Caco-2 (cell line): ENCODE data around the gene JUP. TPM values are rescaled to one million over a fixed set of nuclear protein-coding genes. Genes with fewer than 3 reads are reported as not detected.

Experiments
- BruUV-seq: library from RNA; stranded (reverse); fragments of 400-500 nt; replicated peaks from 2 replicates; lab custom pipeline; 2021; lab: Mats Ljungman, UMichigan
- CTCF ChIA-PET: fragments of 300-600 bp; sonication (Branson Sonifier 250); formaldehyde crosslinking; loops from one replicate; lab custom pipeline; 2022; ENCODE audit warnings: antibody characterized with exemption; lab: Charles Lee
- POLR2A ChIA-PET: fragments of 300-600 bp; sonication (Branson Sonifier 250); formaldehyde crosslinking; loops from one replicate; lab custom pipeline; 2022; ENCODE audit warnings: antibody characterized with exemption; lab: Charles Lee
- DNase-seq, 2 experiments: peaks; one replicate each; pipeline versions ENCODE4 v3.0.0 to v3.0.0-alpha.2; 2020 to 2022
- H3K27me3 ChIP-seq: replicated peaks from 2 replicates; pipeline ENCODE4 v1.6.0; 2011; ENCODE audit warnings: low read length; ENCODE audit not compliant: control insufficient read depth, insufficient read depth
- H3K36me3 ChIP-seq: 2 replicates; pipeline ENCODE4 v1.5.1; 2011; ENCODE audit warnings: low read length; ENCODE audit not compliant: control insufficient read depth, insufficient read depth
- H3K4me1 ChIP-seq: fragments of 250-450 bp; sonication (Bioruptor Pico); 2 replicates; pipeline ENCODE4 v1.5.1; 2020; ENCODE audit warnings: mild to moderate bottlenecking
- H3K4me3 ChIP-seq: 2 replicates; pipeline ENCODE4 v1.5.1; 2011; ENCODE audit warnings: low read depth, mild to moderate bottlenecking, control low read depth, low read length
- H3K9me3 ChIP-seq: fragments of 250-450 bp; sonication (Bioruptor Pico); 2 replicates; pipeline ENCODE4 v1.5.1; 2020; ENCODE audit warnings: mild to moderate bottlenecking, moderate library complexity
- H3K27ac Mint-ChIP-seq: one replicate; pipeline ENCODE4 v1.8.0; 2022; ENCODE audit warnings: mixed read lengths; ENCODE audit not compliant: unreplicated experiment
- H3K27me3 Mint-ChIP-seq: one replicate; pipeline ENCODE4 v1.8.0; 2022; ENCODE audit warnings: mixed read lengths; ENCODE audit not compliant: insufficient read depth, unreplicated experiment
- H3K36me3 Mint-ChIP-seq: one replicate; pipeline ENCODE4 v1.8.0; 2022; ENCODE audit warnings: mild to moderate bottlenecking, mixed read lengths; ENCODE audit not compliant: insufficient read depth, unreplicated experiment
- H3K4me1 Mint-ChIP-seq: one replicate; pipeline ENCODE4 v1.8.0; 2022; ENCODE audit warnings: low read depth, mixed read lengths; ENCODE audit not compliant: unreplicated experiment
- H3K4me3 Mint-ChIP-seq: one replicate; pipeline ENCODE4 v1.8.0; 2022; ENCODE audit warnings: mild to moderate bottlenecking, moderate library complexity, mixed read lengths; ENCODE audit not compliant: unreplicated experiment
- H3K9me3 Mint-ChIP-seq: one replicate; pipeline ENCODE4 v1.8.0; 2022; ENCODE audit warnings: mixed read lengths; ENCODE audit not compliant: unreplicated experiment
- CTCF ChIP-seq, 2 experiments: fragments of 200-600 bp in 1 of 2; IDR thresholded peaks; 1 replicate in 1 of 2; 2 replicates in 1 of 2; pipeline versions ENCODE4 v1.5.1 to v1.8.0; 2011 to 2022; ENCODE audit warnings: antibody characterized with exemption in 1 of 2, control low read depth in 1 of 2, inconsistent platforms in 1 of 2, low read depth in 1 of 2, low read length in 1 of 2, mild to moderate bottlenecking in 1 of 2, moderate library complexity in 1 of 2; ENCODE audit not compliant: insufficient read depth in 1 of 2, severe bottlenecking in 1 of 2, unreplicated experiment in 1 of 2
- intact Hi-C: fragments of 100-400 bp; cut with micrococcal nuclease; formaldehyde crosslinking; loops from one replicate; pipeline ENCODE4 v1.10.0; 2022; ENCODE audit not compliant: unreplicated experiment
- total RNA-seq: library from RNA; stranded (reverse); gene quantifications from 2 replicates; pipeline ENCODE4 v1.2.3, GENCODE V29; 2022

The JUP gene
- total RNA-seq, 1 experiment from 2014 or later: 419 TPM

- Histone ChIP-seq H3K9me3 (no peaks in the 10 kb centered on the region), H3K27me3 (no peaks in the 10 kb centered on the region), H3K36me3 (peaks cover 4% of the 10 kb centered on the region), H3K4me3 (no peak overlapping the region), H3K4me1 (peaks cover 39% of the 10 kb centered on the region)
- CTCF ChIA-PET: interaction anchor here (0.8 kb wide), 1 partner anchor 11 kb away, joined by 6 read pairs; no protein-coding TSS in a partner anchor
- Mint-ChIP-seq H3K27me3 (no peaks in the 10 kb centered on the region), H3K4me3 (no peak overlapping the region), H3K27ac (peak overlapping the region; percentile 0), H3K36me3 (peaks cover 95% of the 10 kb centered on the region), H3K9me3 (no peaks in the 10 kb centered on the region), H3K4me1 (peaks cover 14% of the 10 kb centered on the region)
- no TSS peak for BruUV-seq
- intact Hi-C loops: no loop called here
- DNase-seq: no peak
- no peak for TF ChIP-seq CTCF (IDR thresholded peaks at IDR 0.05; ENCODE audit: insufficient read depth in 1 of 2, low read depth in 1 of 2, low read length in 1 of 2, severe bottlenecking in 1 of 2, unreplicated experiment in 1 of 2)
- POLR2A ChIA-PET: interaction anchor here (0.5 to 0.6 kb wide), 2 partner anchors 8 to 221 kb away, joined by 3 read pairs; no protein-coding TSS in a partner anchor
These were observed 5.0 kb downstream of the JUP start for GRCh38 chr17:41781404-41782110.

GRCh38 chr17:41779954-41780353, 6.6 kb downstream of the JUP start:
- no TSS peak for BruUV-seq
- Histone ChIP-seq H3K4me3 (no peak overlapping the region), H3K9me3 (no peaks in the 10 kb centered on the region), H3K36me3 (peaks cover 4% of the 10 kb centered on the region), H3K4me1 (peaks cover 55% of the 10 kb centered on the region), H3K27me3 (no peaks in the 10 kb centered on the region)
- no peak for DNase-seq
- intact Hi-C loops: no loop called here
- Mint-ChIP-seq H3K27me3 (no peaks in the 10 kb centered on the region), H3K4me3 (no peak overlapping the region), H3K27ac (peak overlapping the region; percentile 69), H3K36me3 (peaks cover 95% of the 10 kb centered on the region), H3K4me1 (peaks cover 27% of the 10 kb centered on the region), H3K9me3 (no peaks in the 10 kb centered on the region)
- no peak for TF ChIP-seq CTCF (IDR thresholded peaks at IDR 0.05; ENCODE audit: insufficient read depth in 1 of 2, low read depth in 1 of 2, low read length in 1 of 2, severe bottlenecking in 1 of 2, unreplicated experiment in 1 of 2)
- ChIA-PET POLR2A (no interaction called here), CTCF (no interaction called here)

GRCh38 chr17:41777574-41778188, 8.8 kb downstream of the JUP start:
- TF ChIP-seq CTCF (IDR thresholded peaks at IDR 0.05; ENCODE audit: insufficient read depth in 1 of 2, low read depth in 1 of 2, low read length in 1 of 2, severe bottlenecking in 1 of 2, unreplicated experiment in 1 of 2): no peak
- no peak overlapping the region for H3K4me3 Mint-ChIP-seq
- BruUV-seq: no TSS peak
- POLR2A ChIA-PET: interaction anchor here (0.5 to 1.6 kb wide), 5 partner anchors 9 to 46 kb away, joined by 3 to 7 read pairs (median 4); partner anchors contain the start of gene JUP
- no peak overlapping the region for H3K4me3 ChIP-seq
- no peak for DNase-seq
- intact Hi-C loops: no loop called here
- H3K36me3 ChIP-seq: peaks cover 4% of the 10 kb centered on the region
- H3K27me3 ChIP-seq: no peaks in the 10 kb centered on the region
- CTCF ChIA-PET: interaction anchor here (1.0 to 1.9 kb wide), 4 partner anchors 9 to 34 kb away, joined by 4 to 14 read pairs (median 4); partner anchors contain the start of genes JUP and P3H4
- H3K27ac Mint-ChIP-seq: no peak overlapping the region
- no peaks in the 10 kb centered on the region for H3K27me3 Mint-ChIP-seq
- H3K4me1 Mint-ChIP-seq: peaks cover 37% of the 10 kb centered on the region
- H3K9me3 ChIP-seq: no peaks in the 10 kb centered on the region
- peaks cover 74% of the 10 kb centered on the region for H3K4me1 ChIP-seq
- peaks cover 95% of the 10 kb centered on the region for H3K36me3 Mint-ChIP-seq
- H3K9me3 Mint-ChIP-seq: no peaks in the 10 kb centered on the region
